MCF 10A (cell line): ENCODE results near the gene GZF1. TPM values are rescaled to one million over a fixed set of nuclear protein-coding genes. Genes with fewer than 3 reads are reported as not detected.

Experiments used
- BruUV-seq: library from RNA; stranded (reverse); fragments of 400-500 nt; replicated peaks from 2 replicates; lab custom pipeline; 2021; lab: Mats Ljungman, UMichigan
- CTCF ChIA-PET: fragments of 300-600 bp; sonication (Branson Sonifier 250); formaldehyde crosslinking; extraction: SDS; loops from one replicate; lab custom pipeline; 2021; ENCODE audit warnings: antibody characterized with exemption, inconsistent platforms; lab: Yijun Ruan, JAX
- POLR2A ChIA-PET: fragments of 300-600, 350-650 bp; sonication (Branson Sonifier 250); formaldehyde crosslinking; extraction: SDS; loops from one replicate; lab custom pipeline; 2020; ENCODE audit warnings: antibody characterized with exemption, inconsistent platforms; lab: Yijun Ruan, JAX
- DNase-seq: peaks from one replicate; pipeline ENCODE4 v3.0.0-alpha.2; 2018; ENCODE audit not compliant: unreplicated experiment
- H3K27ac Mint-ChIP-seq: one replicate; pipeline ENCODE4 v1.8.0; 2022; ENCODE audit warnings: mild to moderate bottlenecking, low read depth, mixed read lengths; ENCODE audit not compliant: unreplicated experiment
- H3K27me3 Mint-ChIP-seq: one replicate; pipeline ENCODE4 v1.8.0; 2022; ENCODE audit warnings: mixed read lengths; ENCODE audit not compliant: insufficient read depth, unreplicated experiment
- H3K36me3 Mint-ChIP-seq: one replicate; pipeline ENCODE4 v1.8.0; 2022; ENCODE audit warnings: mild to moderate bottlenecking, moderate library complexity, mixed read lengths; ENCODE audit not compliant: insufficient read depth, unreplicated experiment
- H3K4me1 Mint-ChIP-seq: one replicate; pipeline ENCODE4 v1.8.0; 2022; ENCODE audit warnings: mixed read lengths; ENCODE audit not compliant: insufficient read depth, unreplicated experiment
- H3K4me3 Mint-ChIP-seq: one replicate; pipeline ENCODE4 v1.8.0; 2022; ENCODE audit warnings: mild to moderate bottlenecking, moderate library complexity, mixed read lengths; ENCODE audit not compliant: unreplicated experiment
- H3K9me3 Mint-ChIP-seq: one replicate; pipeline ENCODE4 v1.8.0; 2022; ENCODE audit warnings: mixed read lengths; ENCODE audit not compliant: unreplicated experiment
- CTCF ChIP-seq: fragments of 200-600 bp; IDR thresholded peaks from one replicate; pipeline ENCODE4 v1.8.0; 2022; ENCODE audit warnings: antibody characterized with exemption, mild to moderate bottlenecking; ENCODE audit not compliant: unreplicated experiment
- intact Hi-C: fragments of 100-400 bp; cut with micrococcal nuclease; formaldehyde crosslinking; loops from 2 replicates; pipeline ENCODE4 v1.14.1; 2022
- total RNA-seq: library from RNA; stranded (reverse); gene quantifications from 2 replicates; pipeline ENCODE4 v1.2.3, GENCODE V29; 2022

GZF1 gene
- total RNA-seq, 1 experiment from 2014 or later: 15.5 TPM

GRCh38 chr20:23350904-23351838 lies 10.8 kb upstream of the GZF1 start:
- CTCF ChIA-PET: interaction anchor here (0.7 to 3.3 kb wide), 13 partner anchors 8 to 698 kb away, joined by 3 to 36 read pairs (median 3); no protein-coding TSS in a partner anchor
- no peak for TF ChIP-seq CTCF
- H3K27ac Mint-ChIP-seq: peak overlapping the region; percentile 97
- POLR2A ChIA-PET: interaction anchor here (0.6 to 3.3 kb wide), 63 partner anchors 10 to 1092 kb away, joined by 3 to 194 read pairs (median 5); partner anchors contain the start of genes CST3, GZF1, NAPB and THBD
- intact Hi-C loops: loop anchor here (1.0 kb wide), 1 partner anchor 7 kb away; no protein-coding TSS in a partner anchor
- peak overlapping the region; percentile 87 for H3K4me3 Mint-ChIP-seq
- H3K9me3 Mint-ChIP-seq: no peaks in the 10 kb centered on the region
- BruUV-seq: no TSS peak
- H3K4me1 Mint-ChIP-seq: peaks cover 17% of the 10 kb centered on the region
- H3K27me3 Mint-ChIP-seq: no peaks in the 10 kb centered on the region
- peak; percentile 66 for DNase-seq
- peaks cover 32% of the 10 kb centered on the region for H3K36me3 Mint-ChIP-seq

- no peak overlapping the region for H3K27ac Mint-ChIP-seq
- peaks cover 31% of the 10 kb centered on the region for H3K36me3 Mint-ChIP-seq
- ChIA-PET CTCF (interaction anchor here (1.1 kb wide), 1 partner anchor 155 kb away, joined by 3 read pairs; no protein-coding TSS in a partner anchor), POLR2A (interaction anchor here (1.4 to 2.9 kb wide), 3 partner anchors 48 to 280 kb away, joined by 7 to 10 read pairs (median 8); no protein-coding TSS in a partner anchor)
- BruUV-seq: no TSS peak
- H3K27me3 Mint-ChIP-seq: no peaks in the 10 kb centered on the region
- intact Hi-C loops: loop anchor here (5.0 kb wide), 1 partner anchor 271 kb away; no protein-coding TSS in a partner anchor
- TF ChIP-seq CTCF: no peak
- H3K4me1 Mint-ChIP-seq: peaks cover 10% of the 10 kb centered on the region
- DNase-seq: no peak
- H3K4me3 Mint-ChIP-seq: no peak overlapping the region
- no peaks in the 10 kb centered on the region for H3K9me3 Mint-ChIP-seq
Observed at GRCh38 chr20:23356203-23356602, 5.8 kb upstream of the GZF1 start.

GRCh38 chr20:23357767-23358562 lies 4.0 kb upstream of the GZF1 start:
- peaks cover 27% of the 10 kb centered on the region for H3K36me3 Mint-ChIP-seq
- TF ChIP-seq CTCF: no peak
- POLR2A ChIA-PET: interaction anchor here (0.6 to 12.7 kb wide), 50 partner anchors 8 to 1692 kb away, joined by 3 to 261 read pairs (median 4); partner anchors contain the start of genes CST3, NAPB, NXT1 and THBD
- no peaks in the 10 kb centered on the region for H3K9me3 Mint-ChIP-seq
- peaks cover 4% of the 10 kb centered on the region for H3K4me1 Mint-ChIP-seq
- intact Hi-C loops: loop anchor here (1.0 to 5.0 kb wide), 2 partner anchors 8 to 269 kb away; partner anchors contain the start of gene NXT1
- peak; percentile 99 for DNase-seq
- H3K27ac Mint-ChIP-seq: peak overlapping the region; percentile 83
- peak overlapping the region; percentile 86 for H3K4me3 Mint-ChIP-seq
- H3K27me3 Mint-ChIP-seq: no peaks in the 10 kb centered on the region
- CTCF ChIA-PET: interaction anchor here (0.5 to 5.0 kb wide), 17 partner anchors 8 to 810 kb away, joined by 3 to 36 read pairs (median 3); partner anchors contain the start of genes NAPB and NXT1
- BruUV-seq: no TSS peak
